SK-N-SH treated with all-trans-retinoic acid at 6 μM for 48 hours (cell line): ENCODE measurements around the gene CSPG5.

ENCODE experiments used
- ATAC-seq: fragments of 200-7000 bp; cut with Tn5 transposase; 3 replicates; pipeline ENCODE4 v1.9.1; 2020; ENCODE audit warnings: mild to moderate bottlenecking, moderate library complexity
- ARNTL ChIP-seq: fragments of 450-650 bp; formaldehyde crosslinking; IDR thresholded peaks from 2 replicates; pipeline ENCODE4 v1.5.0; 2020; ENCODE audit warnings: low read depth, mild to moderate bottlenecking, moderate library complexity, borderline replicate concordance
- BACH2 ChIP-seq: fragments of 250-450 bp; sonication (Bioruptor Pico); IDR thresholded peaks from 2 replicates; pipeline ENCODE4 v1.9.0; 2021; ENCODE audit warnings: mild to moderate bottlenecking, borderline replicate concordance
- CSDC2 ChIP-seq: fragments of 250-450 bp; sonication (Bioruptor Pico); IDR thresholded peaks from 2 replicates; pipeline ENCODE4 v1.5.0; 2020; ENCODE audit warnings: mild to moderate bottlenecking, moderate library complexity
- ESRRG ChIP-seq: fragments of 250-450 bp; sonication (Bioruptor Pico); IDR thresholded peaks from 2 replicates; pipeline ENCODE4 v1.6.1; 2021; ENCODE audit warnings: mild to moderate bottlenecking
- GLIS3 ChIP-seq: fragments of 250-450 bp; sonication (Bioruptor Pico); IDR thresholded peaks from 2 replicates; pipeline ENCODE4 v1.5.0; 2020; ENCODE audit warnings: mild to moderate bottlenecking, moderate library complexity
- ISL1 ChIP-seq: fragments of 250-450 bp; sonication (Bioruptor Pico); IDR thresholded peaks from 2 replicates; pipeline ENCODE4 v2.1.2; 2022; ENCODE audit warnings: mild to moderate bottlenecking, moderate library complexity
- OSR1 ChIP-seq: fragments of 250-450 bp; sonication (Bioruptor Pico); IDR thresholded peaks from 2 replicates; pipeline ENCODE4 v1.8.0; 2022; ENCODE audit warnings: moderate library complexity, mild to moderate bottlenecking, inconsistent platforms
- PPARA ChIP-seq: fragments of 250-450 bp; sonication (Bioruptor Pico); IDR thresholded peaks from 2 replicates; pipeline ENCODE4 v1.5.0; 2020; ENCODE audit warnings: mild to moderate bottlenecking, borderline replicate concordance
- RARB ChIP-seq: fragments of 250-450 bp; sonication (Bioruptor Pico); IDR thresholded peaks from 2 replicates; pipeline ENCODE4 v1.8.0; 2021; ENCODE audit warnings: mild to moderate bottlenecking, moderate library complexity
- SNAI2 ChIP-seq: fragments of 250-450 bp; sonication (Bioruptor Pico); IDR thresholded peaks from 2 replicates; pipeline ENCODE4 v1.5.0; 2020; ENCODE audit warnings: mild to moderate bottlenecking, moderate library complexity
- TCF4 ChIP-seq: fragments of 250-450 bp; sonication (Bioruptor Pico); IDR thresholded peaks from 2 replicates; pipeline ENCODE4 v1.8.0; 2021; ENCODE audit warnings: mild to moderate bottlenecking, moderate library complexity, borderline replicate concordance
- TOX ChIP-seq: fragments of 250-450 bp; sonication (Bioruptor Pico); IDR thresholded peaks from 2 replicates; pipeline ENCODE4 v1.8.0; 2021; ENCODE audit warnings: mild to moderate bottlenecking, moderate library complexity, borderline replicate concordance
- ZC3H10 ChIP-seq: fragments of 250-450 bp; sonication (Bioruptor Pico); IDR thresholded peaks from 2 replicates; pipeline ENCODE4 v1.5.1; 2021; ENCODE audit warnings: mild to moderate bottlenecking, moderate library complexity
- ZFP3 ChIP-seq: fragments of 250-450 bp; sonication (Bioruptor Pico); IDR thresholded peaks from 2 replicates; pipeline ENCODE4 v1.5.0; 2020; ENCODE audit warnings: mild to moderate bottlenecking, moderate library complexity
- ZFP30 ChIP-seq: fragments of 450-650 bp; formaldehyde crosslinking; IDR thresholded peaks from 2 replicates; pipeline ENCODE4 v1.5.0; 2022; ENCODE audit warnings: mild to moderate bottlenecking, moderate library complexity
- ZNF70 ChIP-seq: fragments of 450-650 bp; formaldehyde crosslinking; IDR thresholded peaks from 2 replicates; pipeline ENCODE4 v1.5.0; 2020; ENCODE audit warnings: mild to moderate bottlenecking, moderate library complexity
- ZNF8 ChIP-seq: fragments of 450-650 bp; formaldehyde crosslinking; IDR thresholded peaks from 2 replicates; pipeline ENCODE4 v1.5.0; 2020; ENCODE audit warnings: mild to moderate bottlenecking, moderate library complexity
- TF ChIP-seq, protein P1 (sequence below): fragments of 250-450 bp; sonication (Bioruptor Pico); IDR thresholded peaks from 2 replicates; pipeline ENCODE4 v1.8.0; 2021; ENCODE audit warnings: low read depth, mild to moderate bottlenecking, moderate library complexity, borderline replicate concordance
- TF ChIP-seq, protein P2 (sequence below): fragments of 250-450 bp; sonication (Bioruptor Pico); IDR thresholded peaks from 2 replicates; pipeline ENCODE4 v1.5.0; 2020; ENCODE audit warnings: mild to moderate bottlenecking, moderate library complexity
- TF ChIP-seq, protein P3 (sequence below): fragments of 250-450 bp; sonication (Bioruptor Pico); IDR thresholded peaks from 2 replicates; pipeline ENCODE4 v1.5.1; 2020; ENCODE audit warnings: low read depth, mild to moderate bottlenecking, moderate library complexity
- TF ChIP-seq, protein P4 (sequence below): fragments of 250-450 bp; sonication (Bioruptor Pico); IDR thresholded peaks from 2 replicates; pipeline ENCODE4 v1.8.0; 2020; ENCODE audit warnings: mild to moderate bottlenecking, moderate library complexity, borderline replicate concordance

CSPG5 gene

DNA sequence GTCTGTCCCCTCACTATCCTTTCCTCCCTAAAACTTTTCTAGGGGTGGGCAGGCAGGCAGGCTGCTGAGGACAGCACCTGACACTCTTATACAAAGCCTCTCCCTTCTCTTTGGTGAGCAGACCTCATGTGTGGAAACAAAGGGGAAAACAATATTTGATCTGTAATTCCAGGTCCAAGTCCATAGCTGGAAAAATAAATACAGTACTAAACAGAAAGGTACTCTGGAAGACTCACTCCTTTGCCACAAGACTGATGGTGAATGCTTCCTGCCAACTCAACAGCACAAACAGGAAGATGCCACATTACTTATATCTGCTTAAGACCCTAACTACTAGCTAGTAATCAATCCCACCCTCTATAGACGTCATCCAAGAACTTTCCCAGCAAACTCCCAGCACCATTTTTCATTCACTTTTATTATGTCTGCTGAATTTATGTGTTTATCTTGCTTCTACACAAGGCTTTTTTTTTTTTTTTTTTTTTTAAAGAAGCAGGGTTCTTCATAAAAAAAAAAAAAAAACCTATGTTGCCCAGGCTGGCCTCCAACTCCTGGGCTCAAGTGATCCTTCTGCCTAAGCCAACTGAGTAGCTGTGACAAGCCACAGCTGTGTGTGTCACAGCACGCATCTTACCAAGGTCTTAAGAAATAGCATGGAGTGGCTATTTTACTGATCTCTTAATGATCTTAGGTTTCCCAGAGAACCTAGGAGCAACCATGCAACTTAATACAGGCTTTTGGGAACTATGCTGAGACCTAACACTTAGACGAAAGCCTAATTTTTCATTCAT, 44.2 kb upstream of the CSPG5 start:
- no peak for TF ChIP-seq SNAI2 (CRISPR knock-in tag)
- TF ChIP-seq, protein P1, sequence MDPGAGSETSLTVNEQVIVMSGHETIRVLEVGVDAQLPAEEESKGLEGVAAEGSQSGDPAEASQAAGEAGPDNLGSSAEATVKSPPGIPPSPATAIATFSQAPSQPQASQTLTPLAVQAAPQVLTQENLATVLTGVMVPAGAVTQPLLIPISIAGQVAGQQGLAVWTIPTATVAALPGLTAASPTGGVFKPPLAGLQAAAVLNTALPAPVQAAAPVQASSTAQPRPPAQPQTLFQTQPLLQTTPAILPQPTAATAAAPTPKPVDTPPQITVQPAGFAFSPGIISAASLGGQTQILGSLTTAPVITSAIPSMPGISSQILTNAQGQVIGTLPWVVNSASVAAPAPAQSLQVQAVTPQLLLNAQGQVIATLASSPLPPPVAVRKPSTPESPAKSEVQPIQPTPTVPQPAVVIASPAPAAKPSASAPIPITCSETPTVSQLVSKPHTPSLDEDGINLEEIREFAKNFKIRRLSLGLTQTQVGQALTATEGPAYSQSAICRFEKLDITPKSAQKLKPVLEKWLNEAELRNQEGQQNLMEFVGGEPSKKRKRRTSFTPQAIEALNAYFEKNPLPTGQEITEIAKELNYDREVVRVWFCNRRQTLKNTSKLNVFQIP (CRISPR knock-in tag): no peak
- no peak for TF ChIP-seq ZFP3
- TF ChIP-seq ARNTL (CRISPR knock-in tag): no peak
- no peak for TF ChIP-seq ESRRG
- no peak for TF ChIP-seq PPARA (CRISPR knock-in tag)
- TF ChIP-seq RARB (CRISPR knock-in tag): no peak
- no peak for TF ChIP-seq ZNF70 (CRISPR knock-in tag)
- no peak for TF ChIP-seq CSDC2 (CRISPR knock-in tag)
- no peak for ATAC-seq

DNA sequence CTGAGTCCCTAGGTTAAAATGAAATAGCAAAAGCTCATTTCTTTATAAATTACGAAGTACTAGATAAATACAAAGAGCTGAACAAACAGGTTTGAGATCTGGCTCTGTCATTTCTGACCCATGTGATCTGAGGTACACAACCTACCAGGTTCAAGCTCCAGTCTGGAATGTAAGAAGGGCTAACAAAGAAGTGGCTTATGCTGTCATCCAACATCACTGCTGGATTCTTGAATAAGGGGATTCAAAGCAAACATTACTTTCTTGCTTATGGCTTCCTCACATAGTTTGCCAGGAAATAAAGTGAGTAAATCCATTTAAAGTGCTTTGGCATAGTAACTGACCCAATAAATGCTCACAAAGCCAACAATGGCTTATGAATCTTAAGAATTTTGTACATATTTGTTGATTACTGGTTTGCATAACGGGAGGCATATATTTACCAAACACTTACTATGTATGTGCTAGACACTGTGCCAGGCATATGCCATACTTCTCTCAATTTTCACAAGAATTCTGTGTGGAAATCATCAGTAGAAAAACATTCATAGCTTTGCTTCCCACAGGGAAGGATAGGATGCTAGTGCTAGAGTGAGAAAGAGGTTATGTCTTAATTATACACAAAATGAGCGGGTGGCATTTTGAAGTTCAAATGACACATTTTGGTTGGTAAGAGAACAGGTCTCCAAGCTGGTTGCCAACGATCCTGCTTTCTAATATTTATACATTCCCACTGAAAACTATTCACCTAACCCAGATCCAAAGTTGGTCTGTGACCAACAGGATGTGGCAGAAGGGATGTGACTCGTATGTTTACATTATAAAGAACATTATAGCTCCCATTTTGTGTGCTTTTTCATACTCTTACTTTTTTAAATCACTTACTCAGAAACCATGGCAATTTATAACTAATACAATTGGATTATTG, 38.7 kb upstream of the CSPG5 start:
- TF ChIP-seq ZNF8 (no peak), ISL1 (CRISPR knock-in tag) (no peak), PPARA (CRISPR knock-in tag) (no peak), BACH2 (CRISPR knock-in tag) (no peak), TOX (CRISPR knock-in tag) (no peak), ZC3H10 (CRISPR knock-in tag) (no peak), CSDC2 (CRISPR knock-in tag) (no peak), ESRRG (no peak), ARNTL (CRISPR knock-in tag) (no peak), ZFP3 (no peak), SNAI2 (CRISPR knock-in tag) (no peak), OSR1 (CRISPR knock-in tag) (no peak), TCF4 (no peak), RARB (CRISPR knock-in tag) (no peak), GLIS3 (CRISPR knock-in tag) (no peak), ZFP30 (CRISPR knock-in tag) (no peak)
- TF ChIP-seq, protein P2, sequence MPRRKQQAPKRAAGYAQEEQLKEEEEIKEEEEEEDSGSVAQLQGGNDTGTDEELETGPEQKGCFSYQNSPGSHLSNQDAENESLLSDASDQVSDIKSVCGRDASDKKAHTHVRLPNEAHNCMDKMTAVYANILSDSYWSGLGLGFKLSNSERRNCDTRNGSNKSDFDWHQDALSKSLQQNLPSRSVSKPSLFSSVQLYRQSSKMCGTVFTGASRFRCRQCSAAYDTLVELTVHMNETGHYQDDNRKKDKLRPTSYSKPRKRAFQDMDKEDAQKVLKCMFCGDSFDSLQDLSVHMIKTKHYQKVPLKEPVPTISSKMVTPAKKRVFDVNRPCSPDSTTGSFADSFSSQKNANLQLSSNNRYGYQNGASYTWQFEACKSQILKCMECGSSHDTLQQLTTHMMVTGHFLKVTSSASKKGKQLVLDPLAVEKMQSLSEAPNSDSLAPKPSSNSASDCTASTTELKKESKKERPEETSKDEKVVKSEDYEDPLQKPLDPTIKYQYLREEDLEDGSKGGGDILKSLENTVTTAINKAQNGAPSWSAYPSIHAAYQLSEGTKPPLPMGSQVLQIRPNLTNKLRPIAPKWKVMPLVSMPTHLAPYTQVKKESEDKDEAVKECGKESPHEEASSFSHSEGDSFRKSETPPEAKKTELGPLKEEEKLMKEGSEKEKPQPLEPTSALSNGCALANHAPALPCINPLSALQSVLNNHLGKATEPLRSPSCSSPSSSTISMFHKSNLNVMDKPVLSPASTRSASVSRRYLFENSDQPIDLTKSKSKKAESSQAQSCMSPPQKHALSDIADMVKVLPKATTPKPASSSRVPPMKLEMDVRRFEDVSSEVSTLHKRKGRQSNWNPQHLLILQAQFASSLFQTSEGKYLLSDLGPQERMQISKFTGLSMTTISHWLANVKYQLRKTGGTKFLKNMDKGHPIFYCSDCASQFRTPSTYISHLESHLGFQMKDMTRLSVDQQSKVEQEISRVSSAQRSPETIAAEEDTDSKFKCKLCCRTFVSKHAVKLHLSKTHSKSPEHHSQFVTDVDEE: no peak
- TF ChIP-seq, protein P3, sequence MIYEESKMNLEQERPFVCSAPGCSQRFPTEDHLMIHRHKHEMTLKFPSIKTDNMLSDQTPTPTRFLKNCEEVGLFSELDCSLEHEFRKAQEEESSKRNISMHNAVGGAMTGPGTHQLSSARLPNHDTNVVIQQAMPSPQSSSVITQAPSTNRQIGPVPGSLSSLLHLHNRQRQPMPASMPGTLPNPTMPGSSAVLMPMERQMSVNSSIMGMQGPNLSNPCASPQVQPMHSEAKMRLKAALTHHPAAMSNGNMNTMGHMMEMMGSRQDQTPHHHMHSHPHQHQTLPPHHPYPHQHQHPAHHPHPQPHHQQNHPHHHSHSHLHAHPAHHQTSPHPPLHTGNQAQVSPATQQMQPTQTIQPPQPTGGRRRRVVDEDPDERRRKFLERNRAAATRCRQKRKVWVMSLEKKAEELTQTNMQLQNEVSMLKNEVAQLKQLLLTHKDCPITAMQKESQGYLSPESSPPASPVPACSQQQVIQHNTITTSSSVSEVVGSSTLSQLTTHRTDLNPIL (CRISPR knock-in tag): no peak
- TF ChIP-seq, protein P1 (CRISPR knock-in tag): no peak
- TF ChIP-seq, protein P4, sequence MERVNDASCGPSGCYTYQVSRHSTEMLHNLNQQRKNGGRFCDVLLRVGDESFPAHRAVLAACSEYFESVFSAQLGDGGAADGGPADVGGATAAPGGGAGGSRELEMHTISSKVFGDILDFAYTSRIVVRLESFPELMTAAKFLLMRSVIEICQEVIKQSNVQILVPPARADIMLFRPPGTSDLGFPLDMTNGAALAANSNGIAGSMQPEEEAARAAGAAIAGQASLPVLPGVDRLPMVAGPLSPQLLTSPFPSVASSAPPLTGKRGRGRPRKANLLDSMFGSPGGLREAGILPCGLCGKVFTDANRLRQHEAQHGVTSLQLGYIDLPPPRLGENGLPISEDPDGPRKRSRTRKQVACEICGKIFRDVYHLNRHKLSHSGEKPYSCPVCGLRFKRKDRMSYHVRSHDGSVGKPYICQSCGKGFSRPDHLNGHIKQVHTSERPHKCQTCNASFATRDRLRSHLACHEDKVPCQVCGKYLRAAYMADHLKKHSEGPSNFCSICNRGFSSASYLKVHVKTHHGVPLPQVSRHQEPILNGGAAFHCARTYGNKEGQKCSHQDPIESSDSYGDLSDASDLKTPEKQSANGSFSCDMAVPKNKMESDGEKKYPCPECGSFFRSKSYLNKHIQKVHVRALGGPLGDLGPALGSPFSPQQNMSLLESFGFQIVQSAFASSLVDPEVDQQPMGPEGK: no peak
- no peak for ATAC-seq
